ENCODE measurements around the gene RASA2.

The RASA2 gene

GRCh38 chr3:141448606-141449220, 38.1 kb upstream of the RASA2 start:
- H3K36me3 ChIP-seq (ENCODE audit: control insufficient read depth, insufficient read depth, low read length): peaks cover 3% of the 10 kb centered on the region; the same call in 1 of the 2 replicates
- no peaks in the 10 kb centered on the region for H3K9me3 ChIP-seq (ENCODE audit: control insufficient read depth, insufficient read depth, low read length)
- H3K4me3 ChIP-seq (ENCODE audit: low read depth, low read length): no peak overlapping the region
- no peak overlapping the region for H3K27ac ChIP-seq (ENCODE audit: low read depth, low read length)
- no peak overlapping the region for H3K9ac ChIP-seq (ENCODE audit: low read depth, low read length)
- H3K27me3 ChIP-seq (ENCODE audit: control insufficient read depth, insufficient read depth, low read length): no peaks in the 10 kb centered on the region
- H3K4me1 ChIP-seq (ENCODE audit: control insufficient read depth, insufficient read depth, low read length): no peaks in the 10 kb centered on the region

GRCh38 chr3:141449424-141449823, 37.4 kb upstream of the RASA2 start:
- no peak overlapping the region for H3K4me3 ChIP-seq (ENCODE audit: low read depth, low read length)
- no peaks in the 10 kb centered on the region for H3K36me3 ChIP-seq (ENCODE audit: control insufficient read depth, insufficient read depth, low read length)
- H3K27ac ChIP-seq (ENCODE audit: low read depth, low read length): no peak overlapping the region
- H3K9ac ChIP-seq (ENCODE audit: low read depth, low read length): no peak overlapping the region
- H3K27me3 ChIP-seq (ENCODE audit: control insufficient read depth, insufficient read depth, low read length): no peaks in the 10 kb centered on the region
- H3K4me1 ChIP-seq (ENCODE audit: control insufficient read depth, insufficient read depth, low read length): no peaks in the 10 kb centered on the region
- no peaks in the 10 kb centered on the region for H3K9me3 ChIP-seq (ENCODE audit: control insufficient read depth, insufficient read depth, low read length)

- no peaks in the 10 kb centered on the region for H3K27me3 ChIP-seq (ENCODE audit: control insufficient read depth, insufficient read depth, low read length)
- no peak overlapping the region for H3K27ac ChIP-seq (ENCODE audit: low read depth, low read length)
- H3K9ac ChIP-seq (ENCODE audit: low read depth, low read length): no peak overlapping the region
- no peaks in the 10 kb centered on the region for H3K36me3 ChIP-seq (ENCODE audit: control insufficient read depth, insufficient read depth, low read length)
- H3K9me3 ChIP-seq (ENCODE audit: control insufficient read depth, insufficient read depth, low read length): no peaks in the 10 kb centered on the region
- H3K4me3 ChIP-seq (ENCODE audit: low read depth, low read length): no peak overlapping the region
- H3K4me1 ChIP-seq (ENCODE audit: control insufficient read depth, insufficient read depth, low read length): peaks cover 5% of the 10 kb centered on the region; the same call in 1 of the 2 replicates
These were observed 36.0 kb upstream of the RASA2 start for GRCh38 chr3:141450727-141451375.

DNA sequence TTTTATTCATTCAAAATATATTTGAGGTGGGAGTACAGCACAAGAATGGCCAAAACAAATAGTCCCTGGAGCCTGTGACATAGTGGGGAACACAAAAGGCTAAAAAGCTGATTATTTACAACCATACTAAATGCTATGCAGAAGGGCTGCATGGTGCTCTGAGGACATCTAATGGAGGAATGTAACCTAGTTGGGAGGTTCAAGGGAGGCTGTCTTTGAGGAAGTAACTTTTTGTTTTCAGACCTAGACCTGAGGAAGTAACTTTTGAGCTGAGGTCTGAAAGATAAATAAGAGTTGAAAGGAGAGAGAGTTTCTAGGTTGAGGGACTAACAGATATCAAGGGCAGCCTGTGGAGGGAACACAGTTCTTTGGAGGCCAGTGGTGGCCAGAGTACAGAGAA, 34.8 kb upstream of the RASA2 start:
- no peak overlapping the region for H3K27ac ChIP-seq (ENCODE audit: low read depth, low read length)
- no peak overlapping the region for H3K4me3 ChIP-seq (ENCODE audit: low read depth, low read length)
- no peaks in the 10 kb centered on the region for H3K27me3 ChIP-seq (ENCODE audit: control insufficient read depth, insufficient read depth, low read length)
- no peak overlapping the region for H3K9ac ChIP-seq (ENCODE audit: low read depth, low read length)
- no peaks in the 10 kb centered on the region for H3K9me3 ChIP-seq (ENCODE audit: control insufficient read depth, insufficient read depth, low read length)
- H3K36me3 ChIP-seq (ENCODE audit: control insufficient read depth, insufficient read depth, low read length): no peaks in the 10 kb centered on the region
- H3K4me1 ChIP-seq (ENCODE audit: control insufficient read depth, insufficient read depth, low read length): peaks cover 5% of the 10 kb centered on the region; the same call in 1 of the 2 replicates

- Histone ChIP-seq H3K4me3 (ENCODE audit: low read depth, low read length) (no peak overlapping the region), H3K9me3 (ENCODE audit: control insufficient read depth, insufficient read depth, low read length) (no peaks in the 10 kb centered on the region), H3K4me1 (ENCODE audit: control insufficient read depth, insufficient read depth, low read length) (peaks cover 5% of the 10 kb centered on the region; the same call in 1 of the 2 replicates), H3K36me3 (ENCODE audit: control insufficient read depth, insufficient read depth, low read length) (no peaks in the 10 kb centered on the region), H3K27ac (ENCODE audit: low read depth, low read length) (no peak overlapping the region), H3K27me3 (ENCODE audit: control insufficient read depth, insufficient read depth, low read length) (no peaks in the 10 kb centered on the region), H3K9ac (ENCODE audit: low read depth, low read length) (no peak overlapping the region)
These were observed 34.1 kb upstream of the RASA2 start for GRCh38 chr3:141452773-141453172.

DNA sequence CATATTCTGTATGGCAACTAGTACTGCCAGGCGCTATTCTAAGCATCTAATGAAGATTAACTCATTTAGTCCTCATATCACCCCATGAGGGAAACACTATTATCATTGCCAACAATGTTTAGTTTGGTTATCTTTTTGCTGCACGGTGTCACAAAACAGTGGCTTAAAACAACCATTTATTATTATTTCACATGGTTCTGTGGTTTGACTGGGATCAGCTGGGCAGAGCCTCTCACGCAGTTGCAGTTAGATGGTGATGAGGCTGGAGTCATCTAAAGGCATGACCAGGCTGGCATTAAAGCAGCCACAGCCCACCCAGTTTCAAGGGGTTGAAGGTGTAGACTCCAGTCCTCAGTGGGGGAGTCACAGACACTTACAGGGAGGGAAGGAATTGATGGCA, 32.8 kb upstream of the RASA2 start:
- Histone ChIP-seq H3K9me3 (ENCODE audit: control insufficient read depth, insufficient read depth, low read length) (no peaks in the 10 kb centered on the region), H3K4me3 (ENCODE audit: low read depth, low read length) (no peak overlapping the region), H3K27me3 (ENCODE audit: control insufficient read depth, insufficient read depth, low read length) (no peaks in the 10 kb centered on the region), H3K4me1 (ENCODE audit: control insufficient read depth, insufficient read depth, low read length) (peaks cover 5% of the 10 kb centered on the region; the same call in 1 of the 2 replicates), H3K36me3 (ENCODE audit: control insufficient read depth, insufficient read depth, low read length) (no peaks in the 10 kb centered on the region), H3K27ac (ENCODE audit: low read depth, low read length) (no peak overlapping the region), H3K9ac (ENCODE audit: low read depth, low read length) (no peak overlapping the region)

DNA sequence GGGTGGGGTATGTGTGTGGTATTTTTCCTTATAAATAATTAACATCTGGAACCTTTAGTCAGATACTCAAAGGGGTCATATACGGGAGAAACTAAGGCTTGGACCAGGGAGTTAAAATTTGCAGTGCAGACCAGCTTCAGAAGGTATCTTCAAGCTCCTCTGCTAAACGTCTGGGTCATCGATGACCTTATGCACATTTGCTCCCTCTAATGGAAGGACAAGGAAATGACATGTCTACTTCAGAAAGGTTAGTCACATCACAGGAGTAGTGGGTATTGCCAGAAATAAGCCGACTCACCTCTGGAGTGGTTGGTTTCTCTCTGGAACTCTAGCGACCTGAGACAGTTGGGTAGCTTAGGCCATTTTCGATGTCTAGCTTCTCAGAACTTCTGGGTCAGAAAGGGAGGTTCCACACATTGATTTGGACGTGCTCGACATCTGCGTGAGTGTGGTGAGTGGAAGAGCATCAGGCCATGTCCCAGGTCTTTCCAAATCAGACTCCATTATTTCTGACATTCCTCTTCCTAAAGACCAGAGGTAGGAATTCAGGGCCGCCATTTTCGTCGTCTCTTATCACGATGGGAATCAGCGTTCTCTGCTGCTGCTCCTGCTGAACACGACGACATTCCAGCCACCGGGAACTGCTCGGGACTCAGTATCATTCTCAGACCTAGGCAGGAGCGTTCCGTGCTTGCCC, 31.8 kb upstream of the RASA2 start:
- Histone ChIP-seq H3K36me3 (ENCODE audit: control insufficient read depth, insufficient read depth, low read length) (no peaks in the 10 kb centered on the region), H3K27me3 (ENCODE audit: control insufficient read depth, insufficient read depth, low read length) (no peaks in the 10 kb centered on the region), H3K27ac (ENCODE audit: low read depth, low read length) (no peak overlapping the region), H3K9me3 (ENCODE audit: control insufficient read depth, insufficient read depth, low read length) (no peaks in the 10 kb centered on the region), H3K9ac (ENCODE audit: low read depth, low read length) (no peak overlapping the region), H3K4me1 (ENCODE audit: control insufficient read depth, insufficient read depth, low read length) (peaks cover 5% of the 10 kb centered on the region; the same call in 1 of the 2 replicates), H3K4me3 (ENCODE audit: low read depth, low read length) (no peak overlapping the region)

- H3K4me1 ChIP-seq (ENCODE audit: control insufficient read depth, insufficient read depth, low read length): peaks cover 5% of the 10 kb centered on the region; the same call in 1 of the 2 replicates
- no peak overlapping the region for H3K9ac ChIP-seq (ENCODE audit: low read depth, low read length)
- H3K27me3 ChIP-seq (ENCODE audit: control insufficient read depth, insufficient read depth, low read length): no peaks in the 10 kb centered on the region
- no peak overlapping the region for H3K27ac ChIP-seq (ENCODE audit: low read depth, low read length)
- H3K9me3 ChIP-seq (ENCODE audit: control insufficient read depth, insufficient read depth, low read length): no peaks in the 10 kb centered on the region
- no peak overlapping the region for H3K4me3 ChIP-seq (ENCODE audit: low read depth, low read length)
- no peaks in the 10 kb centered on the region for H3K36me3 ChIP-seq (ENCODE audit: control insufficient read depth, insufficient read depth, low read length)
These were observed 31.1 kb upstream of the RASA2 start for GRCh38 chr3:141455603-141456300.

DNA sequence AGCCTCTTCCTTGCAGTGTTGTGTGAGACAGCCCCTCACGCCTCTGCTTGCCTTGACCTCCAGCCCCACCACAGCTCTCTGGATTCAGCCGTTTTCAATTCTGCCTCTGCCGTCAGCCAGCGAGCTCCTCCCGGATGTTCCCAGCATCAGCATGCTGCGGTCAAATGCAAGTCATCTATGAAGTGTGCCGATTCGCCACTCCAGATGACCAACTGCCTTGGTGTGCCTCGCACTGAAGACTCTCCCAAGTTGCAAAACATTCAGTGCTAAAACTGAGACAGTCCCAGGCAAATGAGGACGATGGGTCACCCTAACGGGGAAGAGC, 30.6 kb upstream of the RASA2 start:
- no peak overlapping the region for H3K4me3 ChIP-seq (ENCODE audit: low read depth, low read length)
- no peaks in the 10 kb centered on the region for H3K27me3 ChIP-seq (ENCODE audit: control insufficient read depth, insufficient read depth, low read length)
- no peak overlapping the region for H3K27ac ChIP-seq (ENCODE audit: low read depth, low read length)
- no peak overlapping the region for H3K9ac ChIP-seq (ENCODE audit: low read depth, low read length)
- no peaks in the 10 kb centered on the region for H3K36me3 ChIP-seq (ENCODE audit: control insufficient read depth, insufficient read depth, low read length)
- no peaks in the 10 kb centered on the region for H3K9me3 ChIP-seq (ENCODE audit: control insufficient read depth, insufficient read depth, low read length)
- peaks cover 5% of the 10 kb centered on the region; the same call in 1 of the 2 replicates for H3K4me1 ChIP-seq (ENCODE audit: control insufficient read depth, insufficient read depth, low read length)

GRCh38 chr3:141457624-141458236, 29.1 kb upstream of the RASA2 start:
- H3K4me1 ChIP-seq (ENCODE audit: control insufficient read depth, insufficient read depth, low read length): peaks cover 5% of the 10 kb centered on the region; the same call in 1 of the 2 replicates

More at GRCh38 chr3:141457624-141458236, 29.1 kb upstream of the RASA2 start:
- Histone ChIP-seq H3K27me3 (ENCODE audit: control insufficient read depth, insufficient read depth, low read length) (no peaks in the 10 kb centered on the region), H3K9me3 (ENCODE audit: control insufficient read depth, insufficient read depth, low read length) (no peaks in the 10 kb centered on the region), H3K4me3 (ENCODE audit: low read depth, low read length) (no peak overlapping the region), H3K36me3 (ENCODE audit: control insufficient read depth, insufficient read depth, low read length) (no peaks in the 10 kb centered on the region), H3K9ac (ENCODE audit: low read depth, low read length) (no peak overlapping the region), H3K27ac (ENCODE audit: low read depth, low read length) (no peak overlapping the region)

Measured in HUES48 (cell line).